BLaER1 treated with 17β-estradiol and CSF1 and Interleukin-3, amounts not matched to agents 10 nM and 100 nM (cell line): ENCODE data around the gene DLG2.
"Not testable (repeated sequence)": the region's sequence is repeated elsewhere in the genome, so short reads cannot be mapped to it uniquely, and the experiment has no call there.

ENCODE experiments used
- H3K27ac ChIP-seq, 11 experiments: shearing (Covaris generic); formaldehyde crosslinking; 2 replicates each; pipeline ENCODE4 v1.8.1; 2022
- H3K27me3 ChIP-seq, 11 experiments: shearing (Covaris generic); formaldehyde crosslinking; 2 replicates each; pipeline ENCODE4 v1.8.1; 2022
- H3K36me3 ChIP-seq, 11 experiments: shearing (Covaris generic); formaldehyde crosslinking; 2 replicates each; pipeline ENCODE4 v1.8.1; 2022
- H3K4me1 ChIP-seq, 10 experiments: shearing (Covaris generic); formaldehyde crosslinking; 2 replicates each; pipeline ENCODE4 v1.8.1; 2022
- H3K4me2 ChIP-seq, 11 experiments: shearing (Covaris generic); formaldehyde crosslinking; 2 replicates each; pipeline ENCODE4 v1.8.1; 2022
- H3K4me3 ChIP-seq, 10 experiments: shearing (Covaris generic); formaldehyde crosslinking; 2 replicates each; pipeline ENCODE4 v1.8.1; 2022
- H3K9ac ChIP-seq, 11 experiments: shearing (Covaris generic); formaldehyde crosslinking; 2 replicates each; pipeline ENCODE4 v1.8.1; 2022
- H3K9me3 ChIP-seq, 11 experiments: shearing (Covaris generic); formaldehyde crosslinking; replicated peaks in 1 of 11; 2 replicates each; pipeline ENCODE4 v1.8.1; 2022
- H4K20me1 ChIP-seq, 11 experiments: shearing (Covaris generic); formaldehyde crosslinking; 2 replicates each; pipeline ENCODE4 v1.8.1; 2022
- Cebpa-rat ChIP-seq, 11 experiments: shearing (Covaris generic); IDR thresholded peaks; 2 replicates each; pipeline ENCODE4 v1.8.1; 2022

Gene DLG2

GRCh38 chr11:85407648-85408047, 219.5 kb downstream of the DLG2 start:
- TF ChIP-seq Cebpa-rat (IDR thresholded peaks at IDR 0.05): no peak
- no peak overlapping the region for H3K4me3 ChIP-seq
- no peaks in the 10 kb centered on the region for H3K36me3 ChIP-seq
- peaks cover 0 to 6% (median 0%) of the 10 kb centered on the region in 11 experiments; a peak in 4 of 22 replicates for H3K9me3 ChIP-seq
- no peaks in the 10 kb centered on the region for H3K27me3 ChIP-seq
- H4K20me1 ChIP-seq: no peaks in the 10 kb centered on the region
- no peak overlapping the region for H3K4me2 ChIP-seq
- peaks cover 0 to 17% (median 10%) of the 10 kb centered on the region in 10 experiments; a peak in 9 of 20 replicates for H3K4me1 ChIP-seq
- H3K9ac ChIP-seq: no peak overlapping the region
- no peak overlapping the region for H3K27ac ChIP-seq

- Histone ChIP-seq H3K4me1 (peaks cover 0 to 17% (median 10%) of the 10 kb centered on the region in 10 experiments; a peak in 9 of 20 replicates), H3K9me3 (peaks cover 0 to 13% (median 4%) of the 10 kb centered on the region in 11 experiments; a peak in 11 of 22 replicates), H3K27ac (no peak overlapping the region), H3K4me3 (no peak overlapping the region), H3K36me3 (no peaks in the 10 kb centered on the region), H3K4me2 (no peak overlapping the region), H3K9ac (no peak overlapping the region), H3K27me3 (no peaks in the 10 kb centered on the region), H4K20me1 (no peaks in the 10 kb centered on the region)
- no peak for TF ChIP-seq Cebpa-rat (IDR thresholded peaks at IDR 0.05)
These were observed 220.3 kb downstream of the DLG2 start for GRCh38 chr11:85406841-85407240.

GRCh38 chr11:85406316-85406715, 220.8 kb downstream of the DLG2 start:
- TF ChIP-seq Cebpa-rat (IDR thresholded peaks at IDR 0.05): no peak
- Histone ChIP-seq H3K4me2 (no peak overlapping the region), H3K27me3 (no peaks in the 10 kb centered on the region)

GRCh38 chr11:85395515-85396055, 231.6 kb downstream of the DLG2 start:
- not testable (repeated sequence) for H3K27ac ChIP-seq, H3K4me3 ChIP-seq, H4K20me1 ChIP-seq, H3K4me2 ChIP-seq, H3K4me1 ChIP-seq, H3K27me3 ChIP-seq, H3K9ac ChIP-seq, H3K36me3 ChIP-seq
- peaks cover 0 to 20% (median 0%) of the 10 kb centered on the region in 11 experiments; a peak in 5 of 22 replicates for H3K9me3 ChIP-seq

More at GRCh38 chr11:85406316-85406715, 220.8 kb downstream of the DLG2 start:
- H4K20me1 ChIP-seq: no peaks in the 10 kb centered on the region
- H3K27ac ChIP-seq: no peak overlapping the region
- peaks cover 0 to 14% (median 5%) of the 10 kb centered on the region in 11 experiments; a peak in 11 of 22 replicates for H3K9me3 ChIP-seq
- no peak overlapping the region for H3K9ac ChIP-seq
- peaks cover 0 to 17% (median 10%) of the 10 kb centered on the region in 10 experiments; a peak in 9 of 20 replicates for H3K4me1 ChIP-seq
- no peaks in the 10 kb centered on the region for H3K36me3 ChIP-seq
- H3K4me3 ChIP-seq: no peak overlapping the region

GRCh38 chr11:85394283-85394682, 232.9 kb downstream of the DLG2 start:
- Histone ChIP-seq H3K4me3 (no peak overlapping the region), H3K27ac (no peak overlapping the region)
- TF ChIP-seq Cebpa-rat (IDR thresholded peaks at IDR 0.05): no peak

GRCh38 chr11:85391141-85391540, 236.0 kb downstream of the DLG2 start:
- peaks cover 0 to 5% (median 0%) of the 10 kb centered on the region in 10 experiments; a peak in 2 of 20 replicates for H3K4me1 ChIP-seq
- H3K27me3 ChIP-seq: no peaks in the 10 kb centered on the region
- no peak overlapping the region for H3K27ac ChIP-seq
- H3K9me3 ChIP-seq: peaks cover 0 to 17% (median 0%) of the 10 kb centered on the region in 11 experiments; a peak in 5 of 22 replicates
- H4K20me1 ChIP-seq: no peaks in the 10 kb centered on the region
- no peak overlapping the region for H3K4me2 ChIP-seq
- no peak overlapping the region for H3K9ac ChIP-seq
- no peak for TF ChIP-seq Cebpa-rat (IDR thresholded peaks at IDR 0.05)
- H3K36me3 ChIP-seq: no peaks in the 10 kb centered on the region
- H3K4me3 ChIP-seq: no peak overlapping the region

More at GRCh38 chr11:85394283-85394682, 232.9 kb downstream of the DLG2 start:
- no peaks in the 10 kb centered on the region for H3K27me3 ChIP-seq
- H4K20me1 ChIP-seq: no peaks in the 10 kb centered on the region
- H3K36me3 ChIP-seq: no peaks in the 10 kb centered on the region
- no peak overlapping the region for H3K4me2 ChIP-seq
- peaks cover 0 to 20% (median 0%) of the 10 kb centered on the region in 11 experiments; a peak in 5 of 22 replicates for H3K9me3 ChIP-seq
- peaks cover 0 to 5% (median 0%) of the 10 kb centered on the region in 10 experiments; a peak in 2 of 20 replicates for H3K4me1 ChIP-seq
- no peak overlapping the region for H3K9ac ChIP-seq

- no peak for TF ChIP-seq Cebpa-rat (IDR thresholded peaks at IDR 0.05)
- peak overlapping the region in 3 of 11 experiments; percentile 1 to 16 (median 6); a peak in 4 of 22 replicates for H3K4me2 ChIP-seq
- no peak overlapping the region for H3K4me3 ChIP-seq
- no peak overlapping the region for H3K9ac ChIP-seq
- H3K27ac ChIP-seq: no peak overlapping the region
- H3K36me3 ChIP-seq: no peaks in the 10 kb centered on the region
- H3K9me3 ChIP-seq: peaks cover 0 to 28% (median 0%) of the 10 kb centered on the region in 11 experiments; a peak in 9 of 22 replicates
- H3K4me1 ChIP-seq: peaks cover 0 to 5% (median 0%) of the 10 kb centered on the region in 10 experiments; a peak in 2 of 20 replicates
- H3K27me3 ChIP-seq: no peaks in the 10 kb centered on the region
- H4K20me1 ChIP-seq: no peaks in the 10 kb centered on the region
These were observed 241.6 kb downstream of the DLG2 start for GRCh38 chr11:85385547-85385946.

GRCh38 chr11:85385111-85385510, 242.0 kb downstream of the DLG2 start:
- TF ChIP-seq Cebpa-rat (IDR thresholded peaks at IDR 0.05): no peak
- peaks cover 0 to 5% (median 0%) of the 10 kb centered on the region in 10 experiments; a peak in 2 of 20 replicates for H3K4me1 ChIP-seq
- H4K20me1 ChIP-seq: no peaks in the 10 kb centered on the region
- H3K27ac ChIP-seq: no peak overlapping the region
- no peak overlapping the region for H3K9ac ChIP-seq
- no peaks in the 10 kb centered on the region for H3K27me3 ChIP-seq
- H3K4me2 ChIP-seq: peak overlapping the region in 3 of 11 experiments; percentile 1 to 16 (median 6); a peak in 3 of 22 replicates
- H3K36me3 ChIP-seq: no peaks in the 10 kb centered on the region
- peaks cover 0 to 31% (median 0%) of the 10 kb centered on the region in 11 experiments; a peak in 9 of 22 replicates for H3K9me3 ChIP-seq
- H3K4me3 ChIP-seq: no peak overlapping the region

- Histone ChIP-seq H3K27ac (no peak overlapping the region), H3K4me2 (no peak overlapping the region), H3K9me3 (peaks cover 0 to 29% (median 0%) of the 10 kb centered on the region in 11 experiments; a peak in 9 of 22 replicates), H4K20me1 (no peaks in the 10 kb centered on the region), H3K9ac (no peak overlapping the region), H3K4me3 (no peak overlapping the region), H3K4me1 (no peaks in the 10 kb centered on the region; a peak in 1 of 20 replicates), H3K27me3 (no peaks in the 10 kb centered on the region), H3K36me3 (no peaks in the 10 kb centered on the region)
- TF ChIP-seq Cebpa-rat (IDR thresholded peaks at IDR 0.05): no peak
These were observed 248.1 kb downstream of the DLG2 start for GRCh38 chr11:85379066-85379465.
